Right lobe of liver (tissue), 6 donors: ENCODE measurements around the gene KLK5. TPM values are rescaled to one million over a fixed set of nuclear protein-coding genes. Genes with fewer than 3 reads are reported as not detected.

Experiments used
- ATAC-seq, 4 donors: fragments of 200-7000 bp; cut with Tn5 transposase; one replicate each; pipeline ENCODE4 v1.9.1; 2020; ENCODE audit warnings: mild to moderate bottlenecking in 4 of 4, moderate library complexity in 4 of 4
- DNase-seq, 3 donors: peaks; one replicate each; pipeline ENCODE4 v3.0.0-alpha.2; 2020
- H3K27ac ChIP-seq, 3 donors: fragments of 200-600 bp; one replicate each; pipeline ENCODE4 v1.8.0; 2022
- H3K27me3 ChIP-seq, 2 donors: fragments of 200-600 bp; one replicate each; pipeline ENCODE4 v1.8.0; 2022
- H3K36me3 ChIP-seq, 4 donors: fragments of 200-600 bp; sonication (generic) in 1 of 4; one replicate each; pipeline versions ENCODE4 v1.5.1 to v1.8.0; 2017 to 2022; ENCODE audit warnings: control low read depth in 1 of 4
- H3K4me1 ChIP-seq, 4 donors: fragments of 200-600 bp; sonication (generic) in 1 of 4; one replicate each; pipeline versions ENCODE4 v1.5.1 to v1.8.0; 2017 to 2022; ENCODE audit warnings: control low read depth in 1 of 4
- H3K4me3 ChIP-seq, 3 donors: fragments of 200-600 bp; one replicate each; pipeline ENCODE4 v1.8.0; 2022
- H3K9me3 ChIP-seq, 4 donors: fragments of 200-600 bp; sonication (generic) in 1 of 4; one replicate each; pipeline versions ENCODE4 v1.5.1 to v1.8.0; 2017 to 2022; ENCODE audit warnings: control low read depth in 1 of 4
- CTCF ChIP-seq, 4 donors: fragments of 200-600 bp in 3 of 4; fragments of 450-650 bp in 1 of 4; IDR thresholded peaks; one replicate each; pipeline versions ENCODE4 v1.5.1 to v1.8.0; 2016 to 2022; ENCODE audit warnings: antibody characterized with exemption in 4 of 4, mild to moderate bottlenecking in 2 of 4
- POLR2A ChIP-seq: fragments of 450-650 bp; IDR thresholded peaks from one replicate; pipeline ENCODE4 v1.6.1; 2017; ENCODE audit warnings: antibody characterized with exemption, mild to moderate bottlenecking
- WGBS: methylation state at CpG from one replicate; pipeline ENCODE4 v1.1.6; 2018; ENCODE audit warnings: low coverage, low lambda C conversion rate; ENCODE audit not compliant: insufficient coverage; ENCODE audit errors: missing lambda C conversion rate; 5-methylcytosine and 5-hydroxymethylcytosine counted together
- intact Hi-C, 2 donors: fragments of 100-400 bp; cut with DNase I; formaldehyde crosslinking; loops; one replicate each; pipeline versions ENCODE4 v1.11.2 to v1.14.1; 2022
- total RNA-seq, 6 experiments: library from RNA; depleted of rRNA in 2 of 6; stranded (reverse); fragments of >200 nt in 2 of 6; fragmentation: NEBNext Ultra II Directional in 3 of 6; extraction: Animal tissue kit (Norgen Biotek cat#: 25700) in 3 of 6; gene quantifications; one replicate each; pipeline versions ENCODE4 v1.1.0 to v1.2.4, GENCODE V29; 2016 to 2023
- donor health status: DM: no; HTN: yes; CAD: no.
- donor health status: DM: no; HTN: no; CAD: no.
- donor health status: DM: no; HTN: no; CAD: no.
- donor health status: DM: no; HTN: yes; CAD: no.
- donor health status: DM: no; HTN: yes; CAD: no.

KLK5 gene
- total RNA-seq, 6 experiments from 2014 or later: not detected

GRCh38 chr19:50921426-50922316 is 31.2 kb downstream of the KLK5 start:
- Histone ChIP-seq H3K36me3 (no peaks in the 10 kb centered on the region), H3K27me3 (no peaks in the 10 kb centered on the region), H3K27ac (no peak overlapping the region), H3K4me1 (no peaks in the 10 kb centered on the region), H3K4me3 (no peak overlapping the region), H3K9me3 (no peaks in the 10 kb centered on the region)
- DNase-seq (no peak), ATAC-seq (no peak)
- WGBS: 3% methylated on average over 12 of the region's 12 CpGs
- intact Hi-C loops: no loop called here
- no peak for TF ChIP-seq CTCF (IDR thresholded peaks at IDR 0.05)
- TF ChIP-seq POLR2A: no peak

DNA sequence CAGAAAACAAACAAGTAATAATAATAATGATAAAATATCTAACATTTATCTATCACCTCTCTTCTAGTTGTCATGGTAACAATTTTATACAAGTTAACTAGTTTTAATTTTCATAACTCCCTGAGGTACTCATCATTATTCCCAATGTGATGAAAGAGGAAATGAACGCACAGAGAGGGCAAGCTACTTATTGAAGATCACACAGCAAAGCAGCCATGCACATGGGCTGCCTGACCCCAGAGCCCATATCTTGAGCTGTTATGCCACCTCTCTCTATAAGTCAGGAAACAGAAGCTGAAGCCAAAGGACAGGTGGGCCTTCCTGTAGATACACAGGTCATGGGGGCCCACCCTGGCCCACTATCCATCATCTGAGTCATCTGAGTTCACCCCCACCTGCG is 36.8 kb downstream of the KLK5 start:
- no peaks in the 10 kb centered on the region for H3K36me3 ChIP-seq
- H3K9me3 ChIP-seq: no peaks in the 10 kb centered on the region
- no peak overlapping the region for H3K27ac ChIP-seq
- no peaks in the 10 kb centered on the region for H3K27me3 ChIP-seq
- no peak overlapping the region for H3K4me3 ChIP-seq
- no peaks in the 10 kb centered on the region for H3K4me1 ChIP-seq
- no peak for DNase-seq
- intact Hi-C loops: no loop called here
- no peak for ATAC-seq
- TF ChIP-seq CTCF (IDR thresholded peaks at IDR 0.05) (no peak), POLR2A (no peak)
- 17% methylated on average over 1 of the region's 2 CpGs for WGBS

- Histone ChIP-seq H3K4me3 (no peak overlapping the region), H3K36me3 (no peaks in the 10 kb centered on the region), H3K27me3 (no peaks in the 10 kb centered on the region), H3K27ac (no peak overlapping the region), H3K9me3 (no peaks in the 10 kb centered on the region), H3K4me1 (no peaks in the 10 kb centered on the region)
- ATAC-seq: peak in 1 of 4 donors; percentile 22
- DNase-seq: no peak
- 13% methylated on average over 18 of the region's 29 CpGs for WGBS
- intact Hi-C loops: no loop called here
- TF ChIP-seq CTCF (IDR thresholded peaks at IDR 0.05) (no peak), POLR2A (no peak)
These were observed 39.8 kb downstream of the KLK5 start for GRCh38 chr19:50912727-50913716.

DNA sequence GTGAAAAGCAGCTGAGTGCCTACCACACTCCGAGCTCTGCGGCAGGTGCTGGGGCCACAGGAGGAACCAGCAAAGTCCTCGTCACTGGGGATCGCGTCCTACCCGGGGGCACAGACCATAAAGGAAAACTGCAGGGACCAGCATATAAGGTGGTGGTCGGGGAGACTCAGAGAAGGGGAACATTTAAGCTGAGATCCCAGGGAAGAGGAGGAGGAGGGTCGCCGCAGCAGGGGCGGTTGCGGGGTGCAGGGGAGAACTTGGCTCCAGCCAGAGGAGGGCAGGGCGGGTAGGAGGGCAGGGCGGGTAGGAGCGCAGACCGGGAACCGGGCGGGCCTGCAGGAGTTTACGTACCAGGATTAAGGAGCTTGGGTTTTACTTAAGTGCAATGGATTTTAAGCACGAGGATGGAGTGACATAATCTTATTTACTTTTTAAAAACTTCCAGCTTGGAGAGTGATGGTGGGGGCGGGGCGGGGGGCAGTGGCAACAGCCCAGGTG is 40.7 kb downstream of the KLK5 start:
- Histone ChIP-seq H3K4me3 (no peak overlapping the region), H3K4me1 (no peaks in the 10 kb centered on the region), H3K9me3 (no peaks in the 10 kb centered on the region), H3K27me3 (no peaks in the 10 kb centered on the region), H3K27ac (no peak overlapping the region), H3K36me3 (no peaks in the 10 kb centered on the region)
- ATAC-seq (no peak), DNase-seq (no peak)
- 6% methylated on average over 19 of the region's 21 CpGs for WGBS
- intact Hi-C loops: no loop called here
- TF ChIP-seq CTCF (IDR thresholded peaks at IDR 0.05) (no peak), POLR2A (no peak)
